ENCODE data around the gene CALCB. TPM values are rescaled to one million over a fixed set of nuclear protein-coding genes. Genes with fewer than 3 reads are reported as not detected.

Gene CALCB
- total RNA-seq, 3 donors from 2014 or later, result not detected

DNA sequence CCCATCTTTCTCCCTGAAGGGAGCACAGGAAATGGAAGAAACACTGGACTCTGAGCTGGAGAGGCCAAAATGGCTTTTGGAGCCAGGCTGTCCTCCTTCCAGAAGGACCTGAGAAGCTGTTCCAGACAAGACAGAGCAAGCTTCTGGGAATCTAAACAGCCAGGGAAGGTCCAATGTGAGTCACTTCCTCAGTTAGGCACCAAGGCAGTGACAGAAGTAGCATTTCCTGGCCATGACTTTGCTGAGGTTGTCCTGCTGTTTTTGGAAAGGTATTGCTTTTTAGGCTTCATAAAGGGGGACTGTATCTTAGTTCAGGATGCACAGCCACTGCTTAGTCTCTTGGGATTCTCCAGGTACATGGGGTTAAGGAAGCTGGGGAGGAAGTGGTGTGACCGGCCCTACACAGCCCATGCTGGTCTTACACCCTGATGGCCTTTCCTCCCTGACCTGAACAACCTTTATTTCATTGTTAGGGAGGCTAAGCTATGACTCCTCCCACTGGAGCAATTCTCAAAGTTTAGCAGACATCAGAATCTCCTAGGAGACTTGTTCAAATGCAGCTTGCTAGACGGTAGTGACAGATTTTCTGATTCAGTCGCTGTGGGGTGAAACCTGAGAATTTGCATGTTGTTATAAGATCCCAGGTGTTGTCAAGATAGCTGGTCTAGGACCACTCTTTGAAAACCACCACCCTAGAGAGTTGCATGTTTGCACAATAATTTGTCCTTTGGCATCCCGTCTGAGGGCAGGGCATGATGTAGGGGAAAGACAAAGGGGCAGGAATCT is 34.5 kb downstream of the CALCB start:
- intact Hi-C loops (cut with DNase I; ENCODE audit: low total_unique reads), result loop anchor here (10.0 kb wide), 1 partner anchor 97 kb away; no protein-coding TSS in a partner anchor

GRCh38 chr11:15108592-15109130 is 35.3 kb downstream of the CALCB start:
- no peak overlapping the region for H3K27ac ChIP-seq
- intact Hi-C loops (cut with DNase I; ENCODE audit: low total_unique reads), result loop anchor here (10.0 kb wide), 1 partner anchor 96 kb away; no protein-coding TSS in a partner anchor
- H3K9me3 ChIP-seq, result no peaks in the 10 kb centered on the region
- H3K36me3 ChIP-seq, result no peaks in the 10 kb centered on the region
- no peak overlapping the region for H3K4me3 ChIP-seq
- TF ChIP-seq CTCF (IDR thresholded peaks at IDR 0.05) (no peak), POLR2A (IDR thresholded peaks at IDR 0.05) (no peak), POLR2AphosphoS5 (IDR thresholded peaks at IDR 0.05) (no peak)
- H3K4me1 ChIP-seq, result no peaks in the 10 kb centered on the region
- H3K27me3 ChIP-seq, result no peaks in the 10 kb centered on the region
- DNase-seq (ENCODE audit: low spot score in 2 of 2), result no peak

More for the DNA sequence above, 34.5 kb downstream of the CALCB start:
- no peaks in the 10 kb centered on the region for H3K9me3 ChIP-seq
- TF ChIP-seq POLR2A (IDR thresholded peaks at IDR 0.05) (no peak), CTCF (IDR thresholded peaks at IDR 0.05) (no peak), POLR2AphosphoS5 (IDR thresholded peaks at IDR 0.05) (no peak)
- no peak overlapping the region for H3K27ac ChIP-seq
- H3K4me3 ChIP-seq, result no peak overlapping the region
- DNase-seq (ENCODE audit: low spot score in 2 of 2), result no peak
- H3K36me3 ChIP-seq, result no peaks in the 10 kb centered on the region
- no peaks in the 10 kb centered on the region for H3K4me1 ChIP-seq
- no peaks in the 10 kb centered on the region for H3K27me3 ChIP-seq

GRCh38 chr11:15109602-15110001 is 36.2 kb downstream of the CALCB start:
- H3K27me3 ChIP-seq, result peaks cover 0 to 5% of the 10 kb centered on the region in 2 donors
- intact Hi-C loops (cut with DNase I; ENCODE audit: low total_unique reads), result loop anchor here (10.0 kb wide), 1 partner anchor 95 kb away; no protein-coding TSS in a partner anchor
- H3K36me3 ChIP-seq, result no peaks in the 10 kb centered on the region
- TF ChIP-seq CTCF (IDR thresholded peaks at IDR 0.05) (no peak), POLR2A (IDR thresholded peaks at IDR 0.05) (no peak), POLR2AphosphoS5 (IDR thresholded peaks at IDR 0.05) (no peak)
- no peaks in the 10 kb centered on the region for H3K4me1 ChIP-seq
- no peak overlapping the region for H3K4me3 ChIP-seq
- DNase-seq (ENCODE audit: low spot score in 2 of 2), result no peak
- H3K27ac ChIP-seq, result no peak overlapping the region
- H3K9me3 ChIP-seq, result no peaks in the 10 kb centered on the region

DNA sequence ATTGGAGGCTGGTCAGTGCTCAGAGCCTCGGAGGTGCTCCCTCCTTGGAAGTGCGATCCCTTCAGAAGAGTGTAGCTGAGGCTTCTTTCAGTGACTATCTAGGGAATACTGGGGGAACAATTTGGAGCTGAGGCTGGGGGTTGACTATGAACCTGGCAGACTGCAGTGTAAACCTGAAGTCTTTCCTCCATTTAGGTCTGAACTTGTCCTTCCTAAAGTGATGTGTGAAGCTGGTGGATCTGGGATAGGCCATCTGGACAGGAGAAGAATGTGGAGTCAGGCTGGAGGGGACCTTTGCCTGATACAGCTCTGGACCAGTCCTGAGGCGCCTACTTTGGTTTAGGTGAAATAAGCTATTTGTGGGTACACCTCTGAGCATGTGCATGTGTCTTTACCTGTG is 37.8 kb downstream of the CALCB start:
- Histone ChIP-seq H3K27ac (no peak overlapping the region), H3K9me3 (no peaks in the 10 kb centered on the region), H3K4me1 (no peaks in the 10 kb centered on the region), H3K36me3 (no peaks in the 10 kb centered on the region), H3K27me3 (peaks cover 0 to 21% of the 10 kb centered on the region in 2 donors), H3K4me3 (no peak overlapping the region)
- intact Hi-C loops (cut with DNase I; ENCODE audit: low total_unique reads), result no loop called here
- DNase-seq (ENCODE audit: low spot score in 2 of 2), result no peak
- TF ChIP-seq POLR2A (IDR thresholded peaks at IDR 0.05) (no peak), POLR2AphosphoS5 (IDR thresholded peaks at IDR 0.05) (no peak), CTCF (IDR thresholded peaks at IDR 0.05) (no peak)

GRCh38 chr11:15112131-15112541 is 38.7 kb downstream of the CALCB start:
- DNase-seq (ENCODE audit: low spot score in 2 of 2), result no peak
- intact Hi-C loops (cut with DNase I; ENCODE audit: low total_unique reads), result no loop called here
- H3K9me3 ChIP-seq, result no peaks in the 10 kb centered on the region

More at GRCh38 chr11:15112131-15112541, 38.7 kb downstream of the CALCB start:
- H3K27ac ChIP-seq, result no peak overlapping the region
- no peaks in the 10 kb centered on the region for H3K4me1 ChIP-seq
- TF ChIP-seq POLR2A (IDR thresholded peaks at IDR 0.05) (no peak), POLR2AphosphoS5 (IDR thresholded peaks at IDR 0.05) (no peak), CTCF (IDR thresholded peaks at IDR 0.05) (no peak)
- no peak overlapping the region for H3K4me3 ChIP-seq
- no peaks in the 10 kb centered on the region for H3K36me3 ChIP-seq
- peaks cover 0 to 26% of the 10 kb centered on the region in 2 donors for H3K27me3 ChIP-seq
